H1 (cell line): Measurements from ENCODE around the gene PTPN2. TPM values are rescaled to one million over a fixed set of nuclear protein-coding genes. Genes with fewer than 3 reads are reported as not detected.

Experiments used
- CBX5 ChIP-seq: fragments of 300-800, 300-1000 bp; sonication (generic); IDR thresholded peaks from 2 replicates; pipeline ENCODE4 v1.7.1; 2016; ENCODE audit warnings: antibody characterized with exemption, low read length, low read depth
- CBX8 ChIP-seq: fragments of 300-800, 300-1000 bp; sonication (generic); IDR thresholded peaks from 2 replicates; pipeline ENCODE4 v1.7.1; 2016; ENCODE audit warnings: low read depth, low read length, borderline replicate concordance
- CTBP2 ChIP-seq: IDR thresholded peaks from 2 replicates; pipeline ENCODE4 v1.7.0; 2011; ENCODE audit warnings: borderline replicate concordance, mild to moderate bottlenecking, moderate library complexity, mixed read lengths, low read length; ENCODE audit not compliant: insufficient read depth, insufficient read length
- MAFK ChIP-seq: IDR thresholded peaks from 2 replicates; pipeline ENCODE4 v1.6.1; 2012; ENCODE audit warnings: low read depth, mild to moderate bottlenecking, improper control_type of control experiment, low read length
- MAX ChIP-seq: IDR thresholded peaks from 2 replicates; pipeline ENCODE4 v1.6.1; 2012; ENCODE audit warnings: inconsistent platforms
- RXRA ChIP-seq: IDR thresholded peaks from 2 replicates; pipeline ENCODE4 v1.6.1; 2011; ENCODE audit warnings: low read depth, mild to moderate bottlenecking, low read length, moderate library complexity; ENCODE audit not compliant: insufficient read depth
- polyA plus RNA-seq, 7 experiments: library from polyadenylated mRNA; depleted of rRNA in 3 of 7; stranded (reverse) in 5 of 7; unstranded in 2 of 7; fragments of >200 nt in 5 of 7; fragments of 200-250 nt in 2 of 7; gene quantifications; 1 replicate in 5 of 7; 2 replicates in 1 of 7; 4 replicates in 1 of 7; pipeline versions ENCODE4 v1.2.1 to v1.2.3, GENCODE V29; 2011 to 2013; ENCODE audit warnings: missing spikeins in 2 of 7, mixed read lengths in 2 of 7
- total RNA-seq: library from RNA; stranded (reverse); fragmentation: NEBNext Ultra II Directional; extraction: Animal tissue kit (Norgen Biotek cat#: 25700); gene quantifications from 2 replicates; pipeline ENCODE4 v1.2.1, GENCODE V29; 2021

Gene PTPN2
- total and polyA plus RNA-seq, 2 of the 8 experiments (the other 6 are each of a cell fraction or from before 2014, with no cell fraction given): 16.4 to 54.0 TPM

- TF ChIP-seq MAFK: no peak
- no peak for TF ChIP-seq CBX8
- no peak for TF ChIP-seq CBX5
- no peak for TF ChIP-seq RXRA
- TF ChIP-seq MAX: no peak
- no peak for TF ChIP-seq CTBP2
Measured at GRCh38 chr18:12848405-12848804, 35.6 kb downstream of the PTPN2 start (continued).
